ENCODE results near the gene LPCAT1. TPM values are rescaled to one million over a fixed set of nuclear protein-coding genes. Genes with fewer than 3 reads are reported as not detected.

The LPCAT1 gene
- total RNA-seq, 1 experiment from 2014 or later = 75.0 TPM

GRCh38 chr5:1514027-1514818 is 9.5 kb downstream of the LPCAT1 start:
- Histone ChIP-seq H3K4me3 (replicated peaks in 1 of 2; ENCODE audit: low read depth in 1 of 2, low read length in 2 of 2) (no peak overlapping the region), H3K27me3 (ENCODE audit: insufficient read depth, low read length) (no peaks in the 10 kb centered on the region), H3K9me2 (ENCODE audit: insufficient read depth) (no peaks in the 10 kb centered on the region), H3K9me3 (ENCODE audit: control insufficient read depth in 1 of 2, insufficient read depth in 1 of 2, low read depth in 1 of 2, low read length in 2 of 2) (no peaks in the 10 kb centered on the region), H3K36me3 (ENCODE audit: control insufficient read depth in 1 of 2, insufficient read depth in 2 of 2, low read length in 2 of 2) (peaks cover 10 to 21% of the 10 kb centered on the region in 2 experiments; a peak in 3 of 4 replicates), H3K27ac (ENCODE audit: low read depth, low read length) (no peak overlapping the region), H2AFZ (ENCODE audit: low read depth, low read length, poor library complexity, severe bottlenecking) (no peak overlapping the region), H3K4me1 (ENCODE audit: control insufficient read depth in 1 of 2, insufficient read depth in 2 of 2, low read length in 2 of 2) (peaks cover 16 to 48% of the 10 kb centered on the region in 2 experiments), H3K9ac (ENCODE audit: low read length) (no peak overlapping the region), H3K79me2 (ENCODE audit: insufficient read depth, low read length) (peaks cover 98% of the 10 kb centered on the region), H4K20me1 (ENCODE audit: insufficient read depth) (peaks cover 7% of the 10 kb centered on the region; the same call in 1 of the 2 replicates), H3K4me2 (ENCODE audit: low read length) (no peak overlapping the region)
- DNase-seq (ENCODE audit: low read depth, low spot score) = no peak
- intact Hi-C loops (cut with micrococcal nuclease) = loop anchor here (5.0 kb wide), 1 partner anchor 78 kb away; no protein-coding TSS in a partner anchor
- ATAC-seq = no peak
- CTCF ChIA-PET = no interaction called here
- BruUV-seq (replicated peaks) = no TSS peak
- TF ChIP-seq SRF (IDR thresholded peaks at IDR 0.05; ENCODE audit: low read depth) = no peak
- no peak for TF ChIP-seq CEBPB (IDR thresholded peaks at IDR 0.05; ENCODE audit: low read depth)
- POLR2A ChIA-PET = no interaction called here
- RAD21 ChIA-PET (ENCODE audit: low non-redundant PET in 1 of 2, low total read pairs in 2 of 2, uncharacterized antibody in 2 of 2, unreplicated experiment in 2 of 2) = no interaction called here

- RAD21 ChIA-PET (ENCODE audit: low non-redundant PET in 1 of 2, low total read pairs in 2 of 2, uncharacterized antibody in 2 of 2, unreplicated experiment in 2 of 2) = no interaction called here
- Histone ChIP-seq H4K20me1 (ENCODE audit: insufficient read depth) (peaks cover 7% of the 10 kb centered on the region; the same call in 1 of the 2 replicates), H3K4me2 (ENCODE audit: low read length) (no peak overlapping the region), H3K9ac (ENCODE audit: low read length) (no peak overlapping the region), H3K9me3 (ENCODE audit: control insufficient read depth in 1 of 2, insufficient read depth in 1 of 2, low read depth in 1 of 2, low read length in 2 of 2) (no peaks in the 10 kb centered on the region), H3K36me3 (ENCODE audit: control insufficient read depth in 1 of 2, insufficient read depth in 2 of 2, low read length in 2 of 2) (peaks cover 6 to 17% of the 10 kb centered on the region in 2 experiments; a peak in 3 of 4 replicates), H2AFZ (ENCODE audit: low read depth, low read length, poor library complexity, severe bottlenecking) (no peak overlapping the region), H3K9me2 (ENCODE audit: insufficient read depth) (no peaks in the 10 kb centered on the region), H3K4me1 (ENCODE audit: control insufficient read depth in 1 of 2, insufficient read depth in 2 of 2, low read length in 2 of 2) (peaks cover 16 to 48% of the 10 kb centered on the region in 2 experiments), H3K79me2 (ENCODE audit: insufficient read depth, low read length) (peaks cover 95% of the 10 kb centered on the region), H3K27me3 (ENCODE audit: insufficient read depth, low read length) (no peaks in the 10 kb centered on the region), H3K4me3 (replicated peaks in 1 of 2; ENCODE audit: low read depth in 1 of 2, low read length in 2 of 2) (no peak overlapping the region), H3K27ac (ENCODE audit: low read depth, low read length) (no peak overlapping the region)
- CTCF ChIA-PET = no interaction called here
- no TSS peak for BruUV-seq (replicated peaks)
- intact Hi-C loops (cut with micrococcal nuclease) = loop anchor here (5.0 kb wide), 1 partner anchor 79 kb away; no protein-coding TSS in a partner anchor
- ATAC-seq (no peak), DNase-seq (ENCODE audit: low read depth, low spot score) (no peak)
- POLR2A ChIA-PET = no interaction called here
- TF ChIP-seq FOSL1 (IDR thresholded peaks at IDR 0.05; ENCODE audit: low read depth) = no peak
- TF ChIP-seq SRF (IDR thresholded peaks at IDR 0.05; ENCODE audit: low read depth) = no peak
- TF ChIP-seq ATF3 (IDR thresholded peaks at IDR 0.05) = no peak
- TF ChIP-seq SP1 (IDR thresholded peaks at IDR 0.05; ENCODE audit: low read depth) = no peak
- TF ChIP-seq POLR2AphosphoS5 (IDR thresholded peaks at IDR 0.05; ENCODE audit: low read depth, low read length) = no peak
- TF ChIP-seq EZH2 (IDR thresholded peaks at IDR 0.05) = no peak
- TF ChIP-seq EZH2phosphoT487 (IDR thresholded peaks at IDR 0.05; ENCODE audit: borderline replicate concordance) = no peak
- TF ChIP-seq RAD21 (IDR thresholded peaks at IDR 0.05; ENCODE audit: low read depth) = no peak
- no peak for TF ChIP-seq CBX3 (IDR thresholded peaks at IDR 0.05; ENCODE audit: low read depth)
- TF ChIP-seq SIN3A (IDR thresholded peaks at IDR 0.05; ENCODE audit: low read depth) = no peak
- TF ChIP-seq ZNF274 (IDR thresholded peaks at IDR 0.05; ENCODE audit: low read depth, low read length) = no peak
- no peak for TF ChIP-seq ZBTB33 (IDR thresholded peaks at IDR 0.05; ENCODE audit: extremely low read depth, insufficient replicate concordance, low read length)
- no peak for TF ChIP-seq CTCF (IDR thresholded peaks at IDR 0.05 in 2 of 3, conservative IDR thresholded peaks at IDR 0.05 in 1 of 3; ENCODE audit: borderline replicate concordance in 1 of 3, insufficient read depth in 1 of 3, low read depth in 2 of 3, low read length in 2 of 3)
- no peak for TF ChIP-seq CEBPB (IDR thresholded peaks at IDR 0.05; ENCODE audit: low read depth)
- TF ChIP-seq ZFX (IDR thresholded peaks at IDR 0.05) = no peak
Observed at GRCh38 chr5:1513326-1514026, 10.3 kb downstream of the LPCAT1 start.

Data from HCT116 (cell line).